ENCODE results near the gene HIBCH. TPM values are rescaled to one million over a fixed set of nuclear protein-coding genes. Genes with fewer than 3 reads are reported as not detected.

HIBCH gene
- total RNA-seq, 1 experiment from 2014 or later = 26.5 TPM

DNA sequence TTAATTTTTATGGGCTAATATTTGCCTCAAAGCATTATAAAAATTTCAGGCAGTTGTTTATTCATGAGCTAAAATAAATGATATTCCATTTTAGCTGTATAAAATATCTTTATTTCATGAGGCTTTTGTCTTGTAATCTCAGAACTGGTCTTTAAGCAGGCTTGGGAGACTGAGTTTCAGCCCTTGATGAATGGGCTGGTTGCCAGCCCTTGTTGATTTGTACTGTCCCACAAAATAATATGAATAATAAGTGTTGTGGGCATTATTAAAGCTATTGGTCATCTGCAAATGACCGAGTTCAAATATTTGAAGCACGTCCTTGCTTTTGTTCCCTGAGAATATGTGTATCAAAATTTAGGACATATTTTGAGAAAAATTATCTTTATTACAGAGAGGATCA lies 41.9 kb upstream of the HIBCH start:
- Mint-ChIP-seq H3K4me3 (no peak overlapping the region), H3K4me1 (peaks cover 6% of the 10 kb centered on the region), H3K27me3 (ENCODE audit: low read depth) (no peaks in the 10 kb centered on the region), H3K36me3 (no peaks in the 10 kb centered on the region), H3K9me3 (no peaks in the 10 kb centered on the region), H3K27ac (no peak overlapping the region)
- ChIA-PET CTCF (no interaction called here), POLR2A (no interaction called here)
- ATAC-seq = no peak
- TF ChIP-seq, protein P1, sequence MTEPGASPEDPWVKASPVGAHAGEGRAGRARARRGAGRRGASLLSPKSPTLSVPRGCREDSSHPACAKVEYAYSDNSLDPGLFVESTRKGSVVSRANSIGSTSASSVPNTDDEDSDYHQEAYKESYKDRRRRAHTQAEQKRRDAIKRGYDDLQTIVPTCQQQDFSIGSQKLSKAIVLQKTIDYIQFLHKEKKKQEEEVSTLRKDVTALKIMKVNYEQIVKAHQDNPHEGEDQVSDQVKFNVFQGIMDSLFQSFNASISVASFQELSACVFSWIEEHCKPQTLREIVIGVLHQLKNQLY (CRISPR knock-in tag; IDR thresholded peaks at IDR 0.05) = no peak
- TF ChIP-seq TCF7 (CRISPR knock-in tag; IDR thresholded peaks at IDR 0.05; ENCODE audit: low read depth) (no peak), ETV6 (CRISPR knock-in tag; IDR thresholded peaks at IDR 0.05) (no peak), ZNF121 (CRISPR knock-in tag; IDR thresholded peaks at IDR 0.05) (no peak), OVOL2 (CRISPR knock-in tag; IDR thresholded peaks at IDR 0.05; ENCODE audit: borderline replicate concordance) (no peak), NFYB (CRISPR knock-in tag; conservative IDR thresholded peaks at IDR 0.05; ENCODE audit: low read depth) (no peak), NFATC4 (CRISPR knock-in tag; IDR thresholded peaks at IDR 0.05) (no peak), ZNF232 (CRISPR knock-in tag; IDR thresholded peaks at IDR 0.05) (no peak), MYBL2 (CRISPR knock-in tag; IDR thresholded peaks at IDR 0.05) (no peak), EMX1 (CRISPR knock-in tag; IDR thresholded peaks at IDR 0.05) (no peak)
- TF ChIP-seq, protein P2, sequence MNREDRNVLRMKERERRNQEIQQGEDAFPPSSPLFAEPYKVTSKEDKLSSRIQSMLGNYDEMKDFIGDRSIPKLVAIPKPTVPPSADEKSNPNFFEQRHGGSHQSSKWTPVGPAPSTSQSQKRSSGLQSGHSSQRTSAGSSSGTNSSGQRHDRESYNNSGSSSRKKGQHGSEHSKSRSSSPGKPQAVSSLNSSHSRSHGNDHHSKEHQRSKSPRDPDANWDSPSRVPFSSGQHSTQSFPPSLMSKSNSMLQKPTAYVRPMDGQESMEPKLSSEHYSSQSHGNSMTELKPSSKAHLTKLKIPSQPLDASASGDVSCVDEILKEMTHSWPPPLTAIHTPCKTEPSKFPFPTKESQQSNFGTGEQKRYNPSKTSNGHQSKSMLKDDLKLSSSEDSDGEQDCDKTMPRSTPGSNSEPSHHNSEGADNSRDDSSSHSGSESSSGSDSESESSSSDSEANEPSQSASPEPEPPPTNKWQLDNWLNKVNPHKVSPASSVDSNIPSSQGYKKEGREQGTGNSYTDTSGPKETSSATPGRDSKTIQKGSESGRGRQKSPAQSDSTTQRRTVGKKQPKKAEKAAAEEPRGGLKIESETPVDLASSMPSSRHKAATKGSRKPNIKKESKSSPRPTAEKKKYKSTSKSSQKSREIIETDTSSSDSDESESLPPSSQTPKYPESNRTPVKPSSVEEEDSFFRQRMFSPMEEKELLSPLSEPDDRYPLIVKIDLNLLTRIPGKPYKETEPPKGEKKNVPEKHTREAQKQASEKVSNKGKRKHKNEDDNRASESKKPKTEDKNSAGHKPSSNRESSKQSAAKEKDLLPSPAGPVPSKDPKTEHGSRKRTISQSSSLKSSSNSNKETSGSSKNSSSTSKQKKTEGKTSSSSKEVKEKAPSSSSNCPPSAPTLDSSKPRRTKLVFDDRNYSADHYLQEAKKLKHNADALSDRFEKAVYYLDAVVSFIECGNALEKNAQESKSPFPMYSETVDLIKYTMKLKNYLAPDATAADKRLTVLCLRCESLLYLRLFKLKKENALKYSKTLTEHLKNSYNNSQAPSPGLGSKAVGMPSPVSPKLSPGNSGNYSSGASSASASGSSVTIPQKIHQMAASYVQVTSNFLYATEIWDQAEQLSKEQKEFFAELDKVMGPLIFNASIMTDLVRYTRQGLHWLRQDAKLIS (CRISPR knock-in tag; IDR thresholded peaks at IDR 0.05; ENCODE audit: borderline replicate concordance) = no peak
- TF ChIP-seq, protein P3, sequence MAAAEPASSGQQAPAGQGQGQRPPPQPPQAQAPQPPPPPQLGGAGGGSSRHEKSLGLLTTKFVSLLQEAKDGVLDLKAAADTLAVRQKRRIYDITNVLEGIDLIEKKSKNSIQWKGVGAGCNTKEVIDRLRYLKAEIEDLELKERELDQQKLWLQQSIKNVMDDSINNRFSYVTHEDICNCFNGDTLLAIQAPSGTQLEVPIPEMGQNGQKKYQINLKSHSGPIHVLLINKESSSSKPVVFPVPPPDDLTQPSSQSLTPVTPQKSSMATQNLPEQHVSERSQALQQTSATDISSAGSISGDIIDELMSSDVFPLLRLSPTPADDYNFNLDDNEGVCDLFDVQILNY (CRISPR knock-in tag; IDR thresholded peaks at IDR 0.05) = no peak
- TF ChIP-seq, protein P4, sequence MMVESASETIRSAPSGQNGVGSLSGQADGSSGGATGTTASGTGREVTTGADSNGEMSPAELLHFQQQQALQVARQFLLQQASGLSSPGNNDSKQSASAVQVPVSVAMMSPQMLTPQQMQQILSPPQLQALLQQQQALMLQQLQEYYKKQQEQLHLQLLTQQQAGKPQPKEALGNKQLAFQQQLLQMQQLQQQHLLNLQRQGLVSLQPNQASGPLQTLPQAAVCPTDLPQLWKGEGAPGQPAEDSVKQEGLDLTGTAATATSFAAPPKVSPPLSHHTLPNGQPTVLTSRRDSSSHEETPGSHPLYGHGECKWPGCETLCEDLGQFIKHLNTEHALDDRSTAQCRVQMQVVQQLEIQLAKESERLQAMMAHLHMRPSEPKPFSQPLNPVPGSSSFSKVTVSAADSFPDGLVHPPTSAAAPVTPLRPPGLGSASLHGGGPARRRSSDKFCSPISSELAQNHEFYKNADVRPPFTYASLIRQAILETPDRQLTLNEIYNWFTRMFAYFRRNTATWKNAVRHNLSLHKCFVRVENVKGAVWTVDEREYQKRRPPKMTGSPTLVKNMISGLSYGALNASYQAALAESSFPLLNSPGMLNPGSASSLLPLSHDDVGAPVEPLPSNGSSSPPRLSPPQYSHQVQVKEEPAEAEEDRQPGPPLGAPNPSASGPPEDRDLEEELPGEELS (CRISPR knock-in tag; IDR thresholded peaks at IDR 0.05) = no peak
- TF ChIP-seq, protein P5, sequence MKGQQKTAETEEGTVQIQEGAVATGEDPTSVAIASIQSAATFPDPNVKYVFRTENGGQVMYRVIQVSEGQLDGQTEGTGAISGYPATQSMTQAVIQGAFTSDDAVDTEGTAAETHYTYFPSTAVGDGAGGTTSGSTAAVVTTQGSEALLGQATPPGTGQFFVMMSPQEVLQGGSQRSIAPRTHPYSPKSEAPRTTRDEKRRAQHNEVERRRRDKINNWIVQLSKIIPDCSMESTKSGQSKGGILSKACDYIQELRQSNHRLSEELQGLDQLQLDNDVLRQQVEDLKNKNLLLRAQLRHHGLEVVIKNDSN (CRISPR knock-in tag; IDR thresholded peaks at IDR 0.05) = no peak
- TF ChIP-seq, protein P6, sequence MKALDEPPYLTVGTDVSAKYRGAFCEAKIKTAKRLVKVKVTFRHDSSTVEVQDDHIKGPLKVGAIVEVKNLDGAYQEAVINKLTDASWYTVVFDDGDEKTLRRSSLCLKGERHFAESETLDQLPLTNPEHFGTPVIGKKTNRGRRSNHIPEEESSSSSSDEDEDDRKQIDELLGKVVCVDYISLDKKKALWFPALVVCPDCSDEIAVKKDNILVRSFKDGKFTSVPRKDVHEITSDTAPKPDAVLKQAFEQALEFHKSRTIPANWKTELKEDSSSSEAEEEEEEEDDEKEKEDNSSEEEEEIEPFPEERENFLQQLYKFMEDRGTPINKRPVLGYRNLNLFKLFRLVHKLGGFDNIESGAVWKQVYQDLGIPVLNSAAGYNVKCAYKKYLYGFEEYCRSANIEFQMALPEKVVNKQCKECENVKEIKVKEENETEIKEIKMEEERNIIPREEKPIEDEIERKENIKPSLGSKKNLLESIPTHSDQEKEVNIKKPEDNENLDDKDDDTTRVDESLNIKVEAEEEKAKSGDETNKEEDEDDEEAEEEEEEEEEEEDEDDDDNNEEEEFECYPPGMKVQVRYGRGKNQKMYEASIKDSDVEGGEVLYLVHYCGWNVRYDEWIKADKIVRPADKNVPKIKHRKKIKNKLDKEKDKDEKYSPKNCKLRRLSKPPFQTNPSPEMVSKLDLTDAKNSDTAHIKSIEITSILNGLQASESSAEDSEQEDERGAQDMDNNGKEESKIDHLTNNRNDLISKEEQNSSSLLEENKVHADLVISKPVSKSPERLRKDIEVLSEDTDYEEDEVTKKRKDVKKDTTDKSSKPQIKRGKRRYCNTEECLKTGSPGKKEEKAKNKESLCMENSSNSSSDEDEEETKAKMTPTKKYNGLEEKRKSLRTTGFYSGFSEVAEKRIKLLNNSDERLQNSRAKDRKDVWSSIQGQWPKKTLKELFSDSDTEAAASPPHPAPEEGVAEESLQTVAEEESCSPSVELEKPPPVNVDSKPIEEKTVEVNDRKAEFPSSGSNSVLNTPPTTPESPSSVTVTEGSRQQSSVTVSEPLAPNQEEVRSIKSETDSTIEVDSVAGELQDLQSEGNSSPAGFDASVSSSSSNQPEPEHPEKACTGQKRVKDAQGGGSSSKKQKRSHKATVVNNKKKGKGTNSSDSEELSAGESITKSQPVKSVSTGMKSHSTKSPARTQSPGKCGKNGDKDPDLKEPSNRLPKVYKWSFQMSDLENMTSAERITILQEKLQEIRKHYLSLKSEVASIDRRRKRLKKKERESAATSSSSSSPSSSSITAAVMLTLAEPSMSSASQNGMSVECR (CRISPR knock-in tag; IDR thresholded peaks at IDR 0.05; ENCODE audit: borderline replicate concordance) = no peak
- TF ChIP-seq, protein P7, sequence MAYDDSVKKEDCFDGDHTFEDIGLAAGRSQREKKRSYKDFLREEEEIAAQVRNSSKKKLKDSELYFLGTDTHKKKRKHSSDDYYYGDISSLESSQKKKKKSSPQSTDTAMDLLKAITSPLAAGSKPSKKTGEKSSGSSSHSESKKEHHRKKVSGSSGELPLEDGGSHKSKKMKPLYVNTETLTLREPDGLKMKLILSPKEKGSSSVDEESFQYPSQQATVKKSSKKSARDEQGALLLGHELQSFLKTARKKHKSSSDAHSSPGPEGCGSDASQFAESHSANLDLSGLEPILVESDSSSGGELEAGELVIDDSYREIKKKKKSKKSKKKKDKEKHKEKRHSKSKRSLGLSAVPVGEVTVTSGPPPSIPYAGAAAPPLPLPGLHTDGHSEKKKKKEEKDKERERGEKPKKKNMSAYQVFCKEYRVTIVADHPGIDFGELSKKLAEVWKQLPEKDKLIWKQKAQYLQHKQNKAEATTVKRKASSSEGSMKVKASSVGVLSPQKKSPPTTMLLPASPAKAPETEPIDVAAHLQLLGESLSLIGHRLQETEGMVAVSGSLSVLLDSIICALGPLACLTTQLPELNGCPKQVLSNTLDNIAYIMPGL (CRISPR knock-in tag; IDR thresholded peaks at IDR 0.05) = no peak
- DNase-seq (ENCODE audit: low spot score) = no peak
